Right lobe of liver (tissue), 6 donors: ENCODE measurements around the gene SCUBE3. TPM values are rescaled to one million over a fixed set of nuclear protein-coding genes. Genes with fewer than 3 reads are reported as not detected.
A peak's percentile ranks its signal among the peaks of the same experiment; 100 is the strongest.

ENCODE experiments used
- ATAC-seq, 4 donors: fragments of 200-7000 bp; cut with Tn5 transposase; one replicate each; pipeline ENCODE4 v1.9.1; 2020; ENCODE audit warnings: mild to moderate bottlenecking in 4 of 4, moderate library complexity in 4 of 4
- DNase-seq, 3 donors: peaks; one replicate each; pipeline ENCODE4 v3.0.0-alpha.2; 2020
- H3K27ac ChIP-seq, 3 donors: fragments of 200-600 bp; one replicate each; pipeline ENCODE4 v1.8.0; 2022
- H3K27me3 ChIP-seq, 2 donors: fragments of 200-600 bp; one replicate each; pipeline ENCODE4 v1.8.0; 2022
- H3K36me3 ChIP-seq, 4 donors: fragments of 200-600 bp; sonication (generic) in 1 of 4; one replicate each; pipeline versions ENCODE4 v1.5.1 to v1.8.0; 2017 to 2022; ENCODE audit warnings: control low read depth in 1 of 4
- H3K4me1 ChIP-seq, 4 donors: fragments of 200-600 bp; sonication (generic) in 1 of 4; one replicate each; pipeline versions ENCODE4 v1.5.1 to v1.8.0; 2017 to 2022; ENCODE audit warnings: control low read depth in 1 of 4
- H3K4me3 ChIP-seq, 3 donors: fragments of 200-600 bp; one replicate each; pipeline ENCODE4 v1.8.0; 2022
- H3K9me3 ChIP-seq, 4 donors: fragments of 200-600 bp; sonication (generic) in 1 of 4; one replicate each; pipeline versions ENCODE4 v1.5.1 to v1.8.0; 2017 to 2022; ENCODE audit warnings: control low read depth in 1 of 4
- POLR2A ChIP-seq: fragments of 450-650 bp; IDR thresholded peaks from one replicate; pipeline ENCODE4 v1.6.1; 2017; ENCODE audit warnings: antibody characterized with exemption, mild to moderate bottlenecking
- WGBS: methylation state at CpG from one replicate; pipeline ENCODE4 v1.1.6; 2018; ENCODE audit warnings: low coverage, low lambda C conversion rate; ENCODE audit not compliant: insufficient coverage; ENCODE audit errors: missing lambda C conversion rate; 5-methylcytosine and 5-hydroxymethylcytosine counted together
- intact Hi-C, 2 donors: fragments of 100-400 bp; cut with DNase I; formaldehyde crosslinking; loops; one replicate each; pipeline versions ENCODE4 v1.11.2 to v1.14.1; 2022
- total RNA-seq, 6 experiments: library from RNA; depleted of rRNA in 2 of 6; stranded (reverse); fragments of >200 nt in 2 of 6; fragmentation: NEBNext Ultra II Directional in 3 of 6; extraction: Animal tissue kit (Norgen Biotek cat#: 25700) in 3 of 6; gene quantifications; one replicate each; pipeline versions ENCODE4 v1.1.0 to v1.2.4, GENCODE V29; 2016 to 2023
- TF ChIP-seq, protein P1 (sequence below), 4 donors: fragments of 200-600 bp in 3 of 4; fragments of 450-650 bp in 1 of 4; IDR thresholded peaks; one replicate each; pipeline versions ENCODE4 v1.5.1 to v1.8.0; 2016 to 2022; ENCODE audit warnings: antibody characterized with exemption in 4 of 4, mild to moderate bottlenecking in 2 of 4
- donor health status: DM: no; HTN: yes; CAD: no.
- donor health status: DM: no; HTN: no; CAD: no.
- donor health status: DM: no; HTN: no; CAD: no.
- donor health status: DM: no; HTN: yes; CAD: no.
- donor health status: DM: no; HTN: yes; CAD: no.

SCUBE3 gene
- total RNA-seq, 6 experiments from 2014 or later = 0.05 to 0.11 (median 0.07) TPM; not detected in 2

DNA sequence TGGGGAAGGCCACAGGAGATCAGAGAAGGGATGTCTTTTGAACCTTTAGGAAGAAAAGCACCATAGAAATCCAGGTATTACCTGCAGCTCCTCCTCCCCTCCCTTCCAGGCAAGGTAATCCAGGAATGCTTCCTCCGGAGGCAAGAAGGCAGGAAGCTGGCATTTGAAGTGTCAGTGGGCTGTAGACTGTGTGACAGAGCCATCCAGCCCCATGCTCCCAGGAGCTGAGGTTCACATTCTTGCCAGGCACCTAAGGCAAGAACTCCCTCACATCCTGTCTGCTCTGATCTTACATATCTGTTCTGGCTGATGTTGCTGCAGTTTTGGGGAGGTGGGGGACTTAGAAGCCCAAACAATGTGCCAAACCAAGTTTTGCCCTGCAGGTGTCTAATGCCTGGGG is 27.8 kb upstream of the SCUBE3 start:
- TF ChIP-seq, protein P1, sequence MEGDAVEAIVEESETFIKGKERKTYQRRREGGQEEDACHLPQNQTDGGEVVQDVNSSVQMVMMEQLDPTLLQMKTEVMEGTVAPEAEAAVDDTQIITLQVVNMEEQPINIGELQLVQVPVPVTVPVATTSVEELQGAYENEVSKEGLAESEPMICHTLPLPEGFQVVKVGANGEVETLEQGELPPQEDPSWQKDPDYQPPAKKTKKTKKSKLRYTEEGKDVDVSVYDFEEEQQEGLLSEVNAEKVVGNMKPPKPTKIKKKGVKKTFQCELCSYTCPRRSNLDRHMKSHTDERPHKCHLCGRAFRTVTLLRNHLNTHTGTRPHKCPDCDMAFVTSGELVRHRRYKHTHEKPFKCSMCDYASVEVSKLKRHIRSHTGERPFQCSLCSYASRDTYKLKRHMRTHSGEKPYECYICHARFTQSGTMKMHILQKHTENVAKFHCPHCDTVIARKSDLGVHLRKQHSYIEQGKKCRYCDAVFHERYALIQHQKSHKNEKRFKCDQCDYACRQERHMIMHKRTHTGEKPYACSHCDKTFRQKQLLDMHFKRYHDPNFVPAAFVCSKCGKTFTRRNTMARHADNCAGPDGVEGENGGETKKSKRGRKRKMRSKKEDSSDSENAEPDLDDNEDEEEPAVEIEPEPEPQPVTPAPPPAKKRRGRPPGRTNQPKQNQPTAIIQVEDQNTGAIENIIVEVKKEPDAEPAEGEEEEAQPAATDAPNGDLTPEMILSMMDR (IDR thresholded peaks at IDR 0.05) = no peak
- no peak for TF ChIP-seq POLR2A
- ATAC-seq = peak in 1 of 4 donors; percentile 10
- peaks cover 0 to 19% (median 3%) of the 10 kb centered on the region in 4 donors for H3K4me1 ChIP-seq
- H3K36me3 ChIP-seq = no peaks in the 10 kb centered on the region
- H3K27me3 ChIP-seq = no peaks in the 10 kb centered on the region
- no peaks in the 10 kb centered on the region for H3K9me3 ChIP-seq
- DNase-seq = no peak
- WGBS = no CpG with 5 or more reads among the region's 1 CpG
- no peak overlapping the region for H3K4me3 ChIP-seq
- intact Hi-C loops = no loop called here
- H3K27ac ChIP-seq = no peak overlapping the region

GRCh38 chr6:35186571-35186970 is 27.2 kb upstream of the SCUBE3 start:
- ATAC-seq = no peak
- intact Hi-C loops = no loop called here
- H3K27me3 ChIP-seq = no peaks in the 10 kb centered on the region
- H3K27ac ChIP-seq = no peak overlapping the region
- no peak for DNase-seq
- WGBS = 87% methylated on average over 2 of the region's 2 CpGs
- no peaks in the 10 kb centered on the region for H3K36me3 ChIP-seq
- TF ChIP-seq POLR2A = no peak
- TF ChIP-seq, protein P1 (IDR thresholded peaks at IDR 0.05) = no peak
- H3K4me1 ChIP-seq = peaks cover 0 to 18% (median 3%) of the 10 kb centered on the region in 4 donors
- no peaks in the 10 kb centered on the region for H3K9me3 ChIP-seq
- no peak overlapping the region for H3K4me3 ChIP-seq

- no peak for ATAC-seq
- H3K27me3 ChIP-seq = no peaks in the 10 kb centered on the region
- no peak overlapping the region for H3K4me3 ChIP-seq
- intact Hi-C loops = no loop called here
- TF ChIP-seq POLR2A = no peak
- TF ChIP-seq, protein P1 (IDR thresholded peaks at IDR 0.05) = no peak
- no peak for DNase-seq
- no peaks in the 10 kb centered on the region for H3K36me3 ChIP-seq
- H3K9me3 ChIP-seq = no peaks in the 10 kb centered on the region
- no peak overlapping the region for H3K27ac ChIP-seq
- 92% methylated on average over 2 of the region's 3 CpGs for WGBS
- peaks cover 0 to 12% (median 3%) of the 10 kb centered on the region in 4 donors for H3K4me1 ChIP-seq
These were observed 24.9 kb upstream of the SCUBE3 start for GRCh38 chr6:35188886-35189285.

DNA sequence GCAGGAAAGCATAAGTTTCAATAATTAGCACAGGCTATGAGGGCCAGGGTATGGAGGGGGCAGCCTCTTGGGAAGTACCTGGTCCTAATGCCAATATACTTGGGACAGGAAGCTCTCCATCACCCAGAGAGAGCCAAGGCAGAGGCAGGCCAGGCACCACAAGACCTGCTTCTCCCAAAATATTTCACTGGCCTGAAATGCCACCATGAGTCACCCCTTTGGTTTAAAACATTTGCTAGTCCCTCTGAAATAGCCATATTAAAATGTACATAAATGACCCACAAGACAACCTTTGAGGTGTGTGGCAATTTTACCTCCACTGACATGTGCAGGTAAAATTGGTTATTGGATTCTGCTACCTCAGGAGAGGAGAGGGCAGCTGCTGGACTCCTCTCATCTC is 23.4 kb upstream of the SCUBE3 start:
- Histone ChIP-seq H3K4me3 (no peak overlapping the region), H3K4me1 (peaks cover 0 to 6% (median 2%) of the 10 kb centered on the region in 4 donors), H3K36me3 (no peaks in the 10 kb centered on the region), H3K27ac (no peak overlapping the region), H3K9me3 (no peaks in the 10 kb centered on the region), H3K27me3 (no peaks in the 10 kb centered on the region)
- DNase-seq = no peak
- TF ChIP-seq, protein P1 (IDR thresholded peaks at IDR 0.05) = no peak
- TF ChIP-seq POLR2A = no peak
- intact Hi-C loops = no loop called here
- no peak for ATAC-seq

DNA sequence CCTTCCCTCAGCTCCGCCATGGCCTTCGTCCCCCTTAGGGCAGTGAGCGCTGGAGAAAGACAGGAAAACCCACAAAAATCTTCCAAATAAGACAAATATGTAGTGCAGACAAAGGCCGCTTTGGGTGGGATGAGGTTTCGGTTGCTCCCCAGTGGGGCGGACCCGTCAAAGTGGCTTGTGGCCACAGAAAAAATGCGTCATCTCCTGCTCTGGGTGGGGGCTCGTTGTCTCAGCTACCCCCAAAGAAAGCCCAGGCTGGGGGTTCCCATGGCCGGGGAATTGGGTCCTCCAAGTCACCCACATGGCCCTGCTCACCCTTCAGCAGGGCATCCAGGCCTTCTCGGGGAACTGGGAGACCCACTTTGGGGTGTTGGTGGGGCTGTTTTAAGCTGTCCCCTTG is 21.9 kb upstream of the SCUBE3 start:
- DNase-seq = no peak
- H3K36me3 ChIP-seq = no peaks in the 10 kb centered on the region
- no peak for ATAC-seq
- no peaks in the 10 kb centered on the region for H3K9me3 ChIP-seq
- intact Hi-C loops = no loop called here
- no peak overlapping the region for H3K4me3 ChIP-seq
- H3K27ac ChIP-seq = no peak overlapping the region
- H3K27me3 ChIP-seq = no peaks in the 10 kb centered on the region
- WGBS = 71% methylated on average over 4 of the region's 11 CpGs
- TF ChIP-seq, protein P1 (IDR thresholded peaks at IDR 0.05) = no peak
- no peak for TF ChIP-seq POLR2A
- no peaks in the 10 kb centered on the region for H3K4me1 ChIP-seq
